H9 (cell line): Measurements from ENCODE around the gene ADH5. TPM values are rescaled to one million over a fixed set of nuclear protein-coding genes. Genes with fewer than 3 reads are reported as not detected.

Experiments
- DNase-seq: peaks from one replicate; pipeline ENCODE4 v3.0.0-alpha.2; 2017
- H2AFZ ChIP-seq: one replicate; pipeline ENCODE4 v1.6.1; 2013; ENCODE audit warnings: mild to moderate bottlenecking, low read length, control low read depth, moderate library complexity
- H2AK5ac ChIP-seq: 2 replicates; pipeline ENCODE4 v1.6.1; 2013; ENCODE audit warnings: low read length, control low read depth, mixed read lengths; ENCODE audit not compliant: insufficient read length
- H2BK120ac ChIP-seq: one replicate; pipeline ENCODE4 v1.6.1; 2013; ENCODE audit warnings: low read depth, mild to moderate bottlenecking, low read length, control low read depth, inconsistent platforms; ENCODE audit not compliant: poor library complexity, severe bottlenecking
- H2BK12ac ChIP-seq: 2 replicates; pipeline ENCODE4 v1.6.1; 2013; ENCODE audit warnings: low read length, control low read depth, mixed read lengths, low read depth; ENCODE audit not compliant: insufficient read length
- H2BK15ac ChIP-seq: 2 replicates; pipeline ENCODE4 v1.6.1; 2013; ENCODE audit warnings: low read depth, low read length, control low read depth
- H2BK20ac ChIP-seq: one replicate; pipeline ENCODE4 v1.6.1; 2013; ENCODE audit warnings: low read depth, mild to moderate bottlenecking, low read length, control low read depth, inconsistent platforms; ENCODE audit not compliant: poor library complexity, severe bottlenecking
- H2BK5ac ChIP-seq: 2 replicates; pipeline ENCODE4 v1.6.1; 2013; ENCODE audit warnings: low read length, control low read depth, mixed read lengths; ENCODE audit not compliant: insufficient read length
- H3K14ac ChIP-seq: 2 replicates; pipeline ENCODE4 v1.6.1; 2013; ENCODE audit warnings: low read length, control low read depth; ENCODE audit not compliant: insufficient read depth
- H3K18ac ChIP-seq: 2 replicates; pipeline ENCODE4 v1.6.1; 2013; ENCODE audit warnings: low read depth, mild to moderate bottlenecking, mixed read lengths, low read length, control low read depth; ENCODE audit not compliant: insufficient read length
- H3K23ac ChIP-seq: 2 replicates; pipeline ENCODE4 v1.6.1; 2013; ENCODE audit warnings: low read length, control low read depth, mixed read lengths, low read depth; ENCODE audit not compliant: insufficient read length
- H3K23me2 ChIP-seq: 2 replicates; pipeline ENCODE4 v1.6.1; 2013; ENCODE audit warnings: low read depth, mild to moderate bottlenecking, mixed read lengths, low read length, control low read depth; ENCODE audit not compliant: insufficient read length, poor library complexity, severe bottlenecking
- H3K27ac ChIP-seq: 2 replicates; pipeline ENCODE4 v1.5.1; 2013; ENCODE audit warnings: low read length, control low read depth, mixed read lengths, low read depth; ENCODE audit not compliant: insufficient read length
- H3K27me3 ChIP-seq: 2 replicates; pipeline ENCODE4 v1.6.1; 2013; ENCODE audit warnings: low read length, control low read depth, inconsistent platforms; ENCODE audit not compliant: insufficient read depth
- H3K4ac ChIP-seq: 2 replicates; pipeline ENCODE4 v1.6.1; 2013; ENCODE audit warnings: low read depth, mild to moderate bottlenecking, control low read depth, inconsistent platforms, low read length, moderate library complexity
- H3K4me1 ChIP-seq: 2 replicates; pipeline ENCODE4 v1.6.1; 2013; ENCODE audit warnings: low read length, control low read depth, inconsistent platforms; ENCODE audit not compliant: insufficient read depth
- H3K4me2 ChIP-seq: 2 replicates; pipeline ENCODE4 v1.6.1; 2013; ENCODE audit warnings: low read length, control low read depth, mixed read lengths; ENCODE audit not compliant: insufficient read length, insufficient read depth
- H3K56ac ChIP-seq: 2 replicates; pipeline ENCODE4 v1.6.1; 2013; ENCODE audit warnings: low read depth, mild to moderate bottlenecking, mixed read lengths, low read length, control low read depth; ENCODE audit not compliant: insufficient read length
- H3K79me1 ChIP-seq: 2 replicates; pipeline ENCODE4 v1.6.1; 2013; ENCODE audit warnings: low read depth, mild to moderate bottlenecking, moderate library complexity, low read length, control low read depth, inconsistent platforms; ENCODE audit not compliant: insufficient read depth, poor library complexity, severe bottlenecking
- H3K79me2 ChIP-seq: 2 replicates; pipeline ENCODE4 v1.6.1; 2013; ENCODE audit warnings: low read length, control low read depth, inconsistent platforms; ENCODE audit not compliant: insufficient read depth
- H3K9ac ChIP-seq: 2 replicates; pipeline ENCODE4 v1.6.1; 2013; ENCODE audit warnings: low read length, control low read depth, mixed read lengths; ENCODE audit not compliant: insufficient read length; ENCODE audit errors: extremely low read depth
- H3K9me3 ChIP-seq: one replicate; pipeline ENCODE4 v1.6.1; 2013; ENCODE audit warnings: low read depth, low read length, inconsistent platforms; ENCODE audit not compliant: control insufficient read depth
- H3T11ph ChIP-seq: one replicate; pipeline ENCODE4 v1.6.1; 2013; ENCODE audit warnings: mild to moderate bottlenecking, low read length, control low read depth, inconsistent platforms
- H4K20me1 ChIP-seq: one replicate; pipeline ENCODE4 v1.6.1; 2013; ENCODE audit not compliant: control insufficient read depth, insufficient read length, insufficient read depth
- H4K5ac ChIP-seq: 2 replicates; pipeline ENCODE4 v1.6.1; 2013; ENCODE audit warnings: low read depth, mild to moderate bottlenecking, mixed read lengths, low read length, control low read depth; ENCODE audit not compliant: insufficient read length
- H4K8ac ChIP-seq: replicated peaks from 2 replicates; pipeline ENCODE4 v1.6.1; 2013; ENCODE audit warnings: low read length, control low read depth, mixed read lengths, low read depth; ENCODE audit not compliant: insufficient read length
- H4K91ac ChIP-seq: 2 replicates; pipeline ENCODE4 v1.6.1; 2013; ENCODE audit warnings: low read depth, mild to moderate bottlenecking, moderate library complexity, mixed read lengths, low read length, control low read depth; ENCODE audit not compliant: insufficient read length
- H3K27ac Mint-ChIP-seq, 3 experiments: 2 replicates in 2 of 3; 3 replicates in 1 of 3; pipeline ENCODE4 v1.8.0; 2020 to 2021; ENCODE audit warnings: mixed read lengths in 3 of 3, mild to moderate bottlenecking in 1 of 3, moderate library complexity in 1 of 3
- H3K27me3 Mint-ChIP-seq: 2 replicates; pipeline ENCODE4 v1.8.0; 2021; ENCODE audit warnings: low read depth, mild to moderate bottlenecking, moderate library complexity, mixed read lengths
- H3K36me3 Mint-ChIP-seq, 3 experiments: 2 replicates in 2 of 3; 3 replicates in 1 of 3; pipeline ENCODE4 v1.8.0; 2020 to 2021; ENCODE audit warnings: low read depth in 3 of 3, mixed read lengths in 3 of 3; ENCODE audit not compliant: insufficient read depth in 1 of 3
- H3K4me1 Mint-ChIP-seq, 2 experiments: 2 replicates each; pipeline ENCODE4 v1.8.0; 2020; ENCODE audit warnings: mixed read lengths in 2 of 2
- H3K4me3 Mint-ChIP-seq, 2 experiments: 2 replicates in 1 of 2; 3 replicates in 1 of 2; pipeline ENCODE4 v1.8.0; 2020 to 2021; ENCODE audit warnings: mild to moderate bottlenecking in 2 of 2, mixed read lengths in 2 of 2, moderate library complexity in 1 of 2
- H3K9me3 Mint-ChIP-seq, 2 experiments: 2 replicates in 1 of 2; 3 replicates in 1 of 2; pipeline ENCODE4 v1.8.0; 2020; ENCODE audit warnings: mild to moderate bottlenecking in 2 of 2, mixed read lengths in 2 of 2, moderate library complexity in 1 of 2
- WGBS: extraction: QIAGEN DNeasy Blood & Tissue Kit; methylation state at CpG from one replicate; pipeline ENCODE4 v1.1.7; 2013; ENCODE audit warnings: missing lambda C conversion rate, low lambda C conversion rate, mixed read lengths; ENCODE audit not compliant: insufficient read length; ENCODE audit errors: extremely low coverage; 5-methylcytosine and 5-hydroxymethylcytosine counted together
- total RNA-seq: library from RNA; stranded (reverse); gene quantifications from 2 replicates; pipeline ENCODE4 v1.2.1, GENCODE V29; 2021
- TF ChIP-seq, protein P1 (sequence below): fragments of 200-600 bp; sonication (generic); conservative IDR thresholded peaks from 3 replicates; pipeline ENCODE4 v1.8.0; 2021; ENCODE audit warnings: antibody characterized with exemption, mild to moderate bottlenecking

Gene ADH5
- total RNA-seq, 1 experiment from 2014 or later = 284 TPM

DNA sequence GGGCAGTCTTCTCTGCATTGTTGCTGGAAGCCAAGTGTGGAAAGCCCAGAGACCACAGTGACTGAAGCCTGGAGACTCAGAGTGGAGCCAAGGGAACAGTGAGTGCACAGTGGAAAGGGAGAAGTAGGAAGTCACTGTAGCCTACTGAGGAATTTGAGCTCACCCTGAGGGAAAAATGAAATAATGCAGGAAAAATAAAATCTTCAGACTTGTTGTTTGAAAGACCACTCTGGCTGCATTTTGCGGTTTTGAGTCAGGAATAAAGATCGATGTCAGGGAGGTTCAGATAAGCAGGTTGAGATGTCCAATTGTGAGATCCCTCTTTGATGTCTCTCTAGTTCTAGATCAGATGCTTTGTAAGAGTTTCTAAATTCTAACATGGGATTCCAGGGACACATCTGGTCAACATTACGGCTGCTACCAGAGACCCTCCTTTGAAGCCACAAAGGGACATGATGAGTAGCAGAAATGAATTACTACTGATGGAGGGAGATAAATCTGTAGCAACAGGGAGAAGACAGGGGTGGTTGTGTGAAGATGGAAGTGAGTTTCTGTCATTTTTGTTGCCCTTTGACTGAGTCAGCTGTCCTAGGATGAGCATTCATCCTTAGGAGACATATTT, 47.1 kb upstream of the ADH5 start:
- no peak overlapping the region for H4K5ac ChIP-seq
- H3K9ac ChIP-seq = no peak overlapping the region
- no peak overlapping the region for H3K18ac ChIP-seq
- no peak overlapping the region for H3K27ac ChIP-seq
- TF ChIP-seq, protein P1, sequence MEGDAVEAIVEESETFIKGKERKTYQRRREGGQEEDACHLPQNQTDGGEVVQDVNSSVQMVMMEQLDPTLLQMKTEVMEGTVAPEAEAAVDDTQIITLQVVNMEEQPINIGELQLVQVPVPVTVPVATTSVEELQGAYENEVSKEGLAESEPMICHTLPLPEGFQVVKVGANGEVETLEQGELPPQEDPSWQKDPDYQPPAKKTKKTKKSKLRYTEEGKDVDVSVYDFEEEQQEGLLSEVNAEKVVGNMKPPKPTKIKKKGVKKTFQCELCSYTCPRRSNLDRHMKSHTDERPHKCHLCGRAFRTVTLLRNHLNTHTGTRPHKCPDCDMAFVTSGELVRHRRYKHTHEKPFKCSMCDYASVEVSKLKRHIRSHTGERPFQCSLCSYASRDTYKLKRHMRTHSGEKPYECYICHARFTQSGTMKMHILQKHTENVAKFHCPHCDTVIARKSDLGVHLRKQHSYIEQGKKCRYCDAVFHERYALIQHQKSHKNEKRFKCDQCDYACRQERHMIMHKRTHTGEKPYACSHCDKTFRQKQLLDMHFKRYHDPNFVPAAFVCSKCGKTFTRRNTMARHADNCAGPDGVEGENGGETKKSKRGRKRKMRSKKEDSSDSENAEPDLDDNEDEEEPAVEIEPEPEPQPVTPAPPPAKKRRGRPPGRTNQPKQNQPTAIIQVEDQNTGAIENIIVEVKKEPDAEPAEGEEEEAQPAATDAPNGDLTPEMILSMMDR = no peak
- no peak overlapping the region for H3K4ac ChIP-seq
- no CpG with 5 or more reads among the region's 3 CpGs for WGBS
- no peak for DNase-seq
- no peak overlapping the region for H2BK5ac ChIP-seq
- Mint-ChIP-seq H3K27me3 (no peaks in the 10 kb centered on the region), H3K36me3 (no peaks in the 10 kb centered on the region), H3K27ac (peak overlapping the region in 1 of 3 experiments; percentile 83; a peak in 2 of 7 replicates), H3K4me1 (no peaks in the 10 kb centered on the region), H3K4me3 (no peak overlapping the region), H3K9me3 (no peaks in the 10 kb centered on the region; a peak in 1 of 5 replicates)
- H3K79me2 ChIP-seq = no peaks in the 10 kb centered on the region
- H3K23ac ChIP-seq = no peak overlapping the region
- H3T11ph ChIP-seq = no peak overlapping the region
- no peak overlapping the region for H2AK5ac ChIP-seq
- no peak overlapping the region for H2AFZ ChIP-seq
- H2BK12ac ChIP-seq = no peak overlapping the region
- no peaks in the 10 kb centered on the region for H4K20me1 ChIP-seq
- no peak overlapping the region for H3K56ac ChIP-seq
- H2BK120ac ChIP-seq = no peak overlapping the region
- H4K8ac ChIP-seq = no peak overlapping the region
- no peak overlapping the region for H2BK20ac ChIP-seq
- no peak overlapping the region for H3K14ac ChIP-seq
- no peak overlapping the region for H3K4me2 ChIP-seq
- no peak overlapping the region for H2BK15ac ChIP-seq
- no peak overlapping the region for H4K91ac ChIP-seq
- no peaks in the 10 kb centered on the region for H3K27me3 ChIP-seq
- no peaks in the 10 kb centered on the region for H3K4me1 ChIP-seq
- no peaks in the 10 kb centered on the region for H3K79me1 ChIP-seq
- no peaks in the 10 kb centered on the region for H3K9me3 ChIP-seq
- no peaks in the 10 kb centered on the region for H3K23me2 ChIP-seq
